B cell (primary cell): ENCODE measurements around the gene TGFBRAP1.

ENCODE experiments used
- EZH2 ChIP-seq: IDR thresholded peaks from 2 replicates; pipeline ENCODE4 v1.6.1; 2012; ENCODE audit warnings: borderline replicate concordance, low read depth, mild to moderate bottlenecking, moderate library complexity, low read length; ENCODE audit not compliant: insufficient read depth, poor library complexity, severe bottlenecking
- TF ChIP-seq, protein P1 (sequence below): fragments of 200-600 bp; IDR thresholded peaks from one replicate; pipeline ENCODE4 v1.8.0; 2022; ENCODE audit warnings: antibody characterized with exemption, mild to moderate bottlenecking

DNA sequence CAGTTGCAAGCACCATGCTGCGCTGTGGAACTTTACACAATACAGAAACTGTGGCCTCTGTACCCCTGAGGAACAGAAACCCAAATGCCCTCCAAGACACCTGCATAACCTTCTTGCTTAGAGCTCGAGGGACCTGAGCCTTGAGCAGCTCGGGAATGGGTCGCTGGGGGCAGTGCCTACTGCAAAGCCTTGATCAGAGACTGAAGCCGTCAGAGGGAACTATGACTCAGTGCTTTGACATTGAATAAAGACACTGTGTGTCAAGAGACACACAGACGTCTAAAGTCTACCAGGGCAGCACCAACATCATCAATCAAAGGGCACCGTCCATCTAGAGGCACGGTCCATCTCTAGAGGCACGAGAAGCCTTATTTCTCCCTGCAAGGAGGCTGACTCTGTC lies 57.4 kb downstream of the TGFBRAP1 start:
- TF ChIP-seq, protein P1, sequence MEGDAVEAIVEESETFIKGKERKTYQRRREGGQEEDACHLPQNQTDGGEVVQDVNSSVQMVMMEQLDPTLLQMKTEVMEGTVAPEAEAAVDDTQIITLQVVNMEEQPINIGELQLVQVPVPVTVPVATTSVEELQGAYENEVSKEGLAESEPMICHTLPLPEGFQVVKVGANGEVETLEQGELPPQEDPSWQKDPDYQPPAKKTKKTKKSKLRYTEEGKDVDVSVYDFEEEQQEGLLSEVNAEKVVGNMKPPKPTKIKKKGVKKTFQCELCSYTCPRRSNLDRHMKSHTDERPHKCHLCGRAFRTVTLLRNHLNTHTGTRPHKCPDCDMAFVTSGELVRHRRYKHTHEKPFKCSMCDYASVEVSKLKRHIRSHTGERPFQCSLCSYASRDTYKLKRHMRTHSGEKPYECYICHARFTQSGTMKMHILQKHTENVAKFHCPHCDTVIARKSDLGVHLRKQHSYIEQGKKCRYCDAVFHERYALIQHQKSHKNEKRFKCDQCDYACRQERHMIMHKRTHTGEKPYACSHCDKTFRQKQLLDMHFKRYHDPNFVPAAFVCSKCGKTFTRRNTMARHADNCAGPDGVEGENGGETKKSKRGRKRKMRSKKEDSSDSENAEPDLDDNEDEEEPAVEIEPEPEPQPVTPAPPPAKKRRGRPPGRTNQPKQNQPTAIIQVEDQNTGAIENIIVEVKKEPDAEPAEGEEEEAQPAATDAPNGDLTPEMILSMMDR = no peak
- TF ChIP-seq EZH2 = no peak
